IPS-NIHi11 (cell line): Measurements from ENCODE around the gene APRT.
"Not testable (repeated sequence)": the region's sequence is repeated elsewhere in the genome, so short reads cannot be mapped to it uniquely, and the experiment has no call there.

Experiments
- DNase-seq: peaks from one replicate; pipeline ENCODE4 v3.0.0; 2012; ENCODE audit warnings: mixed read lengths, low spot score

APRT gene

DNA sequence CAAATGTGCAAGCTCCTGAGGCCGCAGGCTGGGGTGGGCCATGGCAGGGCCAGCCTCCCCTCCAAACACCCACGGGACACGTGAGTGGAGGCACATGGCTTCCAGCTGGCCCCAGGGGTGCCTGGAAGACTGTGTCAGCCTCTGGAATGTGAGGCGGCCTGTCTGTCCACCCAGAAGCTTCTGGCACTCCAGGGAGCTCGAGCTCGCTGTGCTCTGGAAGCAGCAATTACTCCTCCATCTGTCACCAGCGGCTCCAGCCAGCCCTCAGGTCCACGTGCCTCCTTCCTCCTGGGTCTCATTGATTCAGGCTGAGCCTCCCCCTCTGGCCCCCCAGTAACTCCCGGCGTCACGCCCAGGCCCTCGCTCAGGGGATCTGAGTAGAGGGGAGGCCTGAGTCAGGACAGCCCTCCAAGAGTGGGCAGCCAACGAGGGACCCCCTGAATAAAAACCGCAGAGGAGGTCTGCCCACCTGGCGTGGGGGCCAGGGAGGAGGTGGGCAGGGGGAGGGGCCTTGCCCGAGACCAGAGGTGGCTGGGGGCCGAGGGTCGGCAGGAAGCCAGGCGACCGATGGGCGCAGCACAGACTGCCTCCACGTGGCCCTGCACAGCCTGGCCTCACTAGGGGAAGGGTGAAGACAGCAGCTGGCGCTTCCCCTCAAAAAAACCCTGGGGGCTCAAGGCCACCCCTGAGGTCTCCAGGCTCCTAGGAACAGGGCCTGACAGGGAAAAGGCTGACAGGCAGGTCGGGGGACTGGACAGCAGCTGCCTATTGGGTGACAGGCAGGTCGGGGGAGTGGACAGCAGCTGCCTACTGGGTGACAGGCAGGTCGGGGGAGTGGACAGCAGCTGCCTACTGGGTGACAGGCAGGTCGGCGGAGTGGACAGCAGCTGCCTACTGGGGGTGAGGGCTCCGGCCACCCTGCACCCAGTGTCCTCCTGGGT, 38.6 kb downstream of the APRT start:
- no peak for DNase-seq

DNA sequence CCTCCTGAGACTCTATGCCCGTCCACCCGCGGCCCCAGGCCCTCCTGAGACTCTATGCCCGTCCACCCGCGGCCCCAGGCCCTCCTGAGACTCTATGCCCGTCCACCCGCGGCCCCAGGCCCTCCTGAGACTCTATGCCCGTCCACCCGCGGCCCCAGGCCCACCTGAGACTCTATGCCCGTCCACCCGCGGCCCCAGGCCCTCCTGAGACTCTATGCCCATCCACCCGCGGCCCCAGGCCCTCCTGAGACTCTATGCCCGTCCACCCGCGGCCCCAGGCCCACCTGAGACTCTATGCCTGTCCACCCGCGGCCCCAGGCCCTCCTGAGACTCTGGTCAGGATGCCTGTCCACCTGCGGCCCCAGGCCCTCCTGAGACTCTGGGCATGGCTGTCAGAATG, 39.9 kb downstream of the APRT start:
- not testable (repeated sequence) for DNase-seq

DNA sequence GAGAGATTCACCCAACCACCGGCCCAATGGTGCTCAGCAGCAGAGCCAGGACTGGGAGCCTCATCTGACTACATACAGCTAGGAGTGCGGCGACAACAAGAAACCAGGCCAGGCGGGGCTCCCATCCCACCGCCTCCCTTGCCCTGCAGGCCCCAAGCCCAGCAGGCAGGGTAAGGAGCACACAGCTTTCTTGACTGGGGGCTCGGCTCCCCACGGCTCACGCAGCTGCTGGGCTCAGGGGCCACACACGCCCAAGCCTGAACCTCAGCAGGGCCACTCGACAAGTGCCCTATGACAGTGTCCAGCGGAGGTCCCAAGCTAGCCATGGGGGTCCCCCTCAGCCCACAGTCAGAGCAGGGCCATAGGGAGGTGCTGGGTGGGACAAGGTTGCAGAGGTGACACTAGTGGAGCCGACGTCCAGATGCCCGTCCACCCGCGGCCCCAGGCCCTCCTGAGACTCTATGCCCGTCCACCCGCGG, 40.4 kb downstream of the APRT start:
- DNase-seq: no peak

DNA sequence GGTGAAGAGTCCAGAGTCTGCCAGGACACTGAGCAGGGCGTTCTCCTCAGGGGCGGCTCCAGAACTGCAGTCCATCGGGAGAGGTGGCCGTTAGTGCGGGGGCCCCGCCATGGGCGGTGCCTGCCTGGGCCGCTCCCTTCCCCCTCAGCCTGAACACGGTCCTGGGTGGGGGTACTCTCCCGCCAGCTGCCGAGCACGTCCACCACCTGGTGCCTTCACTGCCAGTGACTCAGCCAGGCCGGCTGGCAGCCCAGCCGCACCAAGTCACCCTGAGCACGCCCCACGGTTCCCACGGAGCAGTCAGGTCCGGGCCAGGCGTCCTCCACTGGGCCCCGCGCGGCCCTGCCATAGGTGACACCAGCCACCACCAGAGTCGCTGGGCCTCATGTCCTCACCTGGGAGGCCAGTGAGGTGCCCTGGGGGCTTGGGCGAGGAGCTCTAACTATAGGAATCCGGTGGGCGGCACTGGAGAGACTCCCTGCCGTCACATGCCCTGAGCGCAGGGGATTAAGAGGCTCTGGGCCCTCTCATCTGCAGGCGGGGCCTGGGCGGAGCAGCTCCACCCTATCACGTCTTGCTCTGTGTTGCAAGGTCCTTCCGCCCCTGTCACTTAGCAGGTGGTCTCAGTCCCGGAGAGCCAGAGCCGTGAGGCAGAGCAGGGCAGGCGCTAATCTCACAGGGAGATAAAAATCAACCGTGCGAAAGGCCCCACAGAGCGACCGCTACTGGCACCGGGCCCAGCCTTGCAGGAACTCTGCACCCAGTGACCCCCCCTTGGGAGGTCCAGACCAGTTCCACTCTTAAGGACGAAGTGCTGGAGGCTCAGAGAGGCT, 41.1 kb downstream of the APRT start:
- peak; percentile 71 for DNase-seq

DNA sequence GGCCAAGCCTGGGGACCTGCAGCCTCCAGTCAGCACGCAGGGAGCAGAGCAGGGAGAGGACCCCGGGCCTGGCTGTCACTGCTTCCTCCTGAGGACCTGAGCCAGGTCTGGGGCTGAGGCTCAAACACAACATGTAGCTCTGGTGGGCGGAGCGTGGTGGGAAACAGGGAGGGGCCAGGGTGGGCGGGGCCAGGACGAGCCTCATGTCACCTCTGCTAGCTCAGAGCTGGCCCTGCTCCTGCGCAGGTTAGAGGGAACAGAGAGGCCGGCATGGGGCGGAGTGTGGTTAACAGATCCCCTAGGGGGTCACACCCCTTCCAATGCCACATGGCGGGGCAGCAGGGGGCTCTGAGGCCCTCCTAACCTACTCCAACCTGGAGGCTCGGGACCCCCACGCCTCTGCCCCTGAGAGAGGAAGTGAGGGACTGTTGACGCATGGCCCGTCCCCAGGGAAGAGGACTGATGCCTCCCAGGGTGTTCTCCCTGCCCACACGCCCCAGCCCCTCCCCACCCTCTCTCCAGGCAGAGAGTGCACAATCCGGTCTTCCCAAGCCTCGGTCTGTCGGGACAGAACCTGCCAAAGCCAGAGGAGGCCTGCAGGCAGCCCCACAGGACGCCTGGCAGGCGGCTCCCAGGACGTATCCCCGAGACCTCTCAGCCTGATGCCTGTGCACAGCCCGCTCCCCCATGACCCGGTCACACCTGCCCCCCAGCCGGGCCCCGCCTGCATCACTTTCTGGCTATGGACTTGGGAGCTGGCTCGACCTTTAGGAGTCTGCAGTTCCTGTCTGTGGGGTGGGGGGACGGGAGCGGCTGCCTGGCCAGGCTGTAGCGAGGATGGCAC, 41.9 kb downstream of the APRT start:
- peak; percentile 90 for DNase-seq

DNA sequence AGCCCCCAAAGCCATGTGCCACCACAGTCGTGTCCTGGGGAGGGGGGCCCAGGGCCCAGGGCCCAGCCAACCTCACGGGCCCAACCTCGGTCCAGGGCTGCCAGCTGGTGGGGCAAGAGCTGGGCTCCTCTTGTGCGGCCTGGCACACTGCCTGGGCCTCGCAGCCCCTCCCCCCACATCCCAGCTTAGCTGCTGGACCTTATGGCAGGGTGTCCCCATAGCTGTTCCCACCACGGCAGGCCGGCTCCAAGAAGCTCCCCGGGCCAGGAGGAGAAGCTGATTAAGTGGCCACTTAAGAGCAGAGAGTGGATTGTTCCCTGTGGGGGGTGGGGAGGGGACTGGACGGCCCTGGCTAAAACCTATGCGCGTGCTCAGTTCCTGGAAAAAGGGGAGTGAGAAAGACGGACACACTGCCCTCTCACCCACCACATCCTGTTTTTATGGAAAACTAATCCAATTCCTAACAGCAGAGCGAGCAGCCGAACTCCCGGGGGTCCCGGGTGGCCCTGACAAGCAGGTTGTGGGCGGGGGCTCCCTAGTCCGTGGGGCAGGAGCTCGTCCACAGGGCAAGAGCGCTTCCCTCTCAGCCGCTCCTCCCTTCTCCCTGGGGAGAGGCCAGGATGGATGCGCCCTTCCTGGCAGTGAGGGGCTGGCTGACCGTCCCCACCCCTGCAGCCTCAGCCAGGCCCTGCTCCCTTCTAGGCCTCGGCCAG, 43.5 kb downstream of the APRT start:
- no peak for DNase-seq

DNA sequence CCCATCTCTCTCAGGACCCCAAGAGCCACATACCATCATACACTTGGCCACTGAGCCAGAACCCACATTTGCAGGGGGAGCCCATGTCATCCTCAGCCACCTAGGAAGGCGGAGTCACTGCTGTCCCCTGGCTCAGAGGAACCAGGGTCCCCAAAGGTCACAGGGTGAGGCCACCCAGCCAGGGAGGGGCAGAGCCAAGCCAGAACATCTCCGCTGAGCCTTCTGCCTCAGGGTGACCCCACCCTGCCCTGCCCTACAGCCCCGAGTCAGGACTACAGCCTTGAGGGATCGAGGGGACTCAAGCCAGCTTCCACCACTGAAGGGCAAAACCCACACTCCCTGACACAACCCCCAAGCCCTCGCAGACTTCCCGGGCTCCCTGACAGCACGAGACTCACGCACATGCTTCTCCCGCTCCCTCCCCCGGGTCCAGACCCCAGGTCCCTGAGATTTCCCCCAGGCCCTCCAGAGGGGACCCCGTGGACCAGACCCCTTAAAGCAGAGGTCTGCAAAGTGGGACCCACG, 44.1 kb downstream of the APRT start:
- DNase-seq: no peak

DNA sequence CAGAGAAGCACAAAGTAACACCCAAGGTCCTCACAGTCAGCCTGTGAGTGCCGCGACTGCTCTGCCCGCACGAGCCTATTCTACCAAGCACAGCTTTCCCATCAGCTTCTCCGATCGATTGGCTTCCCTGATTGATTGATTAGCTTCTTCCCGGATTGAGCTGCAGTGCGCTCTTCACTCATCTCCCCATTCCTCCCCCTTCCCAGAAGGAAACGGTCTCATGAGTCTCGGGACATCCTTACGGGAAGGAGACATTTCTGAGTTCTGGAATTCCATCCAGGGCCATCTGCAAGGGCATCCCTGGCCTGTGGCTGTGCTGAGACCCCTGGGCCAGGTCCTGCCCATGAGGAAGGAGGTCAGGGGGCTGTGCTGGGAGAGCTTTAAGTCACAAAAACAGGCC, 44.8 kb downstream of the APRT start:
- no peak for DNase-seq

DNA sequence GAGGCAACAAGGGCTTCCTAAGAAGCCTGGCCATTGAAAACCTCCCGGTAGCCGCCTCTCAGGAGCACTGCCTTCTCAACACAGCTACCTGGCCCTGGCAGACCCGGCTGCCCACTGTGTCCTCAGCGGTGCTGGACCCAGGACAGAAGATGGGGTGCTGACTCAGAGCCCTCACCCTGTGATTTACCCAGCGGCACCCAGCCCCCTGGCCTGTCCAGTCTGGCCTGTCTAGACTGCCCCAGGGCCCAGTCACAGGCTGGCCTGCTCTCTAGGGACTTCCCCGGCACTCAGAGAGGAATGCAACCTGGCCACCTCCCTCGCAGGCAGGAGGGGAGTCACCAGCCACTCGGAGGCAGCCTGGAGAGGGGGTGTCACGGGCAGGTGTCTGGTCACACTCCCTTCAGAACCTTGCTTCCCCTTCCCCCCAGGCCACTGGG, 46.8 kb downstream of the APRT start:
- DNase-seq: peak; percentile 59

DNA sequence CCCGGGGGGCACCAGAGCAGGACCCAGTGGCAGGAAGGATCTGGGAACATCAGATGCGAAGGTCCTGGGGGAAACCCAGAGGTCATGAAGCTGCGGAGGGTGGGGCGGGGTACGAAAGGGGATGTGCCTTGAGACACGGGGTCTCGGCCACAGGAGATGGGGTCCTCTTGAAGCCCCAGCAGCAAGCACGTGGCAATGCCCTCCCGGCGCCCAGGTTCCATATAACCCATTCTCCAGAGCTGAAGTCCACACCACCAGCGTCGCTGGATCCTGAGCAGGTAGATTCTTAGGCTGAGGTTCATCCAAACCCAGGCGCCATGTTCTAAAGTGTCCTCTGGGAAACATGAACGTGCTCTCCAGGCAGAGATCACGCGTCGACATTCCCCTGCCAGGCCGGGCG, 47.6 kb downstream of the APRT start:
- no peak for DNase-seq

DNA sequence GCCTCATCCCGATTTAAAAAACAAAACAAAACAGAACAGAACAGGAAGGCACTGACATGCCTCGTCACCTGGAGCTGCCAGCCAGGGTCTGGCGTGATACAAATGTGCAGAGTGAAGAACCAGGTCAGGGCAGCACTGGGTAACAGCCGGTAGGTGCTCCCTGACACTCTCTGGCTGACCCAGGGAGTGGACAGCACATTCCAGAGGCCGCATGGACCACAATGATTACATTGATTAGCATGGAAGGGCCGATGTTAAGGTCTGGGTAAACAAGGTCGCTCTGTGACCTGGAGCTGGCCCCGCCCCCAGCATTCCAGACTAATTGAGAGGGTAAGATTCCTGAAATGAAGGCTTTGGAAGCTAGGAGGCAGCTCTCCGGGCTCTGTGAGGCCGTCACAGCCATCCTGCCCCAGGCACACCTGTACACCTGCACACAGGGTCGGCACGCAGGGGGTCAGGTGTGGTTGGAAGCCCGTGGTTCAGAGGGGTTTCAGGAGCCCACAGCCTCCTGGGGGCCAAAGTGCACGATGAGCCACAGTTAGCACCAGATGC, 48.1 kb downstream of the APRT start:
- DNase-seq: peak; percentile 80

DNA sequence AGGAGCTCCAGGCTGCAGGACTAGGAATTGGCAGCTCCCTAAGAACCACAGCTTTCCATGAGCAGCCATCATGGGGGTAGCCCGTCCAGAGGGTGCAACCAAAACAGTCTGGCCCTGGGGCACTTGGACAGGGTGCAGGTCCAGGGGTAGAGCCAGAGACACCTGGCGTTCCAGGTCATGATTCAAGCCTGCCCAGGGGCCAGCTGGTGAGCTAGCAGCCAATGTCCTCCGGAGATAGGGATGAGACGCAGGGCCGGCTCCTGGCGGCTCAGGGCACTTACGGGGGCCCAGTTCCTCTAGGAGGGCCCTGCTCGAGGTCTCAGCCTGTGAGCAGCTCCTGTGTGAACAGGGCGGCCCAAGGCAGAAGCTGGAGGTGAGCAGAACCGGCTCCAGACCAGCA, 48.8 kb downstream of the APRT start:
- DNase-seq: no peak

DNA sequence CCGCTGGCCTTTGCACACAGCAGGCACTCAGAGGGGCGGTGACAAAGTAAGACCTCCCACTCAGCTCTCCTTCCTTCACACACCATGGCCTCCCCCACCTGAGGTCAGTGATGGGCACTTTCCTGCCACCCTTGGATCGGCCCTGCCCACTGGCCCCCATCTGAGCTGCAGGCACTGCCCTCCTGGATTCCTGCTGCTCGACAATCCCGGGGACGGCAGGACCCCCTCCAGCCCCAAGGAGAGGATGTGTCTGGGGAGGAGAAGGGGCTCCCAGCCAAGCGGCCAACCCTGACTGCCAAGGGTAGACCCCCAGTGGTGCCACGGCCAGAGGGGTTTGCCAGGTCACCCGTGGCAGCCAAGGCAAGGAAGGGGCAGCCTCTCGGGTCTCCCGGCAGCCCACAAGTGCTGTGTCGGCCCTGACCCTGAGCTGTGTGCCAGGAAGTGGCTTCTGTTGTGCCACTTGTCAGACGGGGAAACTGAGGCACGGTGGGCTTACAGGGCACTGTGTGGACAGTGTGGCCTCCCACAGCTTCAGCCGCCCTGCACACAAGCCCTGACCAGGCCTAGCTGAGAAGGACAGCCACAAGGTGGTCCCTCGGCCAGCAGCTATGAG, 49.4 kb downstream of the APRT start:
- DNase-seq: no peak

DNA sequence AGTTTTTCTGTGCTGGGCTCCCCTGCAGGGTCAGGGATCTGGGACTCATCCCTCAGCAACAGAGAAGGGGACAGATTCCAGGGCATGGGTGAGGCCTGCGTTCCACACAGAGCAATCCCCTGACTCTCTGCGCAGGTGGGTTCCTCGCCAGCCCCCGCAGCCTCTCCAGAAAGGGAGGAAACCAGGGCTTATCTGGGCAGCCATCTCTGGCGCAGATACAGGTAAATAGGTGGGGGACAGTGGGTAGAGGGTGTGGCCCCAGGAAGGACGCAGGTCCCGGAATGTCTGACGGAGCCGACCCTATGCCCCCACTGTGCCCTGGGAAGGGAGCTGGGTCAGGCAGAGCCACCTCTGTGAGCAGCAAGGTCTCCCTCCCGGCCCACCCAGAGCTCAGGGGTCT, 49.9 kb downstream of the APRT start:
- DNase-seq: no peak

DNA sequence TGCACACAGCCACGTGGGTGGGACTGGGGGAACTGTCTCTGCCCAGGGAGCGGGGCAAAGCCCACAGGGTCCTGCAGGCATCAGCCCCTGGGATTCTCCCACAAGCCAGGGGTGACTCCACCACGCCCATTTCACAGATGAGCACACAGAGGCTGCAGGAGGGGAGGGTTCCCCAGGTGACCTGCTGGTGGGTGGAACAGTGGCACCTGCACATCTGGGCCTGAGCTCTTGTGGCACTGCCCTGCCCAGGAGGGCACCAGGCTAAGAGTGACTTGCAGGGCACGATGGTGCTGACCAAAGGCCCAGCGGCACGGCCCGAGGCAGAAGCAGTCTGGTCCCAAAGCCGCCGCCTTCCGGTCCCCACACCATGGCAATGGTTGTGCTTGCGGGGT, 50.6 kb downstream of the APRT start:
- no peak for DNase-seq

DNA sequence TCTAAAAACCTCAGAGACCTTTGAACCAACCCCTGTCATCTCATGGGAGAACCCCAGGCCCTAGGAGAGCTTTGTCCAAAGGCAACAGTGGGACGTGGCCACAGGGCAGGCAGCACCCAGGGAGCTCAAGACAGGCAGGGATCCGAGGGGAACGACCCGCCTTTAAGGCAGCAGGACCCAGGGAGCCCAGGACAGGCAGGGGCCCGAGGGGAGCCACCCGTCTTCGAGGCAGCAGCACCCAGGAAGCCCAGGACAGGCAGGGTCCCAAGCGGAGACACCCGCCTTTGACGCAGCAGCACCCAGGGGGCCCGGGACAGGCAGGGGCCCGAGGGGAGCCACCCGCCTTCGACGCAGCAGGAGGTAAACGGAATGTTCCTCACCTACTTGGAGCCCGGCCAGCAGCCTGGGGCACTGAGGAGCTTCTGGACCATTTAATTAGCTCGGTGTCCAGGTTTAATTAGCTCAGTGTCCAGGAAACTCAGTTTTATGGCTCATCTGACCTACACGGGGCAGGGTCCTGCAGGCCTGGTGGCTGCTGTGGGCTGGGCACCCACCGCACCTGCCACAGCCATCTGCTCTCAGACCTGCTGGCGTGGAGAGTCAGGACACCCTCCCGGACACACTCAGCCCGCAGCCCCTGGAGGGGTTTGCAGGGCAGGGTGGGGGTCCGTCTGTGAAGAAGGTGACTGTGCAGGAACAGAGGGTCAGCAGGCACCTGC, 51.1 kb downstream of the APRT start:
- DNase-seq: no peak

DNA sequence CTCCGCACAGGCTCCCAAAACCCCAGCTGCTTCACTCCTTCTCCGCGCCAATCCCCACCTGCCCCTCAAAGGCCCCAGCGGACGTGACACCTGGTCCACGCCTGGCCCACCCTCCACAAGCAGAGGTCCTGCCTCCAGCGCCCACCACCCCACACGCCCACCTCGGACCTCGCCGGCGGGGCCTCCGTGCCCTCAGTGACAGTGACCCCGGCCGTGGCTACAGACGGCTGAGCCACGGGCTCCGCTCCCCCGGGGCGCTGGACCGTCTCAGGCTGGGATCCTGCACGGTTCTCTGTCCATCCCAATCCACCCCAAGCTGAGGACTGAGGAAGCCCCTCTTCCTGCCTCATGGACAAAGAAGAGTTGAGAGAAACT, 51.8 kb downstream of the APRT start:
- DNase-seq: no peak
